Esophagus muscularis mucosa (tissue), 4 donors: ENCODE data around the gene CCDC158. TPM values are rescaled to one million over a fixed set of nuclear protein-coding genes. Genes with fewer than 3 reads are reported as not detected.

Experiments
- DNase-seq: peaks from one replicate; pipeline ENCODE4 v3.0.0-alpha.2; 2017; ENCODE audit errors: extremely low spot score
- H3K27ac ChIP-seq, 4 donors: fragments of 200-600 bp; sonication (generic); replicated peaks in 1 of 4; 1 replicate in 3 of 4; 2 replicates in 1 of 4; pipeline ENCODE4 v1.5.1; 2016 to 2019; ENCODE audit warnings: mild to moderate bottlenecking in 1 of 4
- H3K27me3 ChIP-seq, 4 donors: fragments of 200-600 bp; sonication (generic); one replicate each; pipeline versions ENCODE4 v1.5.1 to v1.6.0; 2016 to 2019
- H3K36me3 ChIP-seq, 4 donors: fragments of 200-600 bp; sonication (generic); one replicate each; pipeline ENCODE4 v1.5.1; 2016 to 2019
- H3K4me1 ChIP-seq, 4 donors: fragments of 200-600 bp; sonication (generic); one replicate each; pipeline ENCODE4 v1.5.1; 2016 to 2019
- H3K4me3 ChIP-seq, 4 donors: fragments of 200-600 bp; sonication (generic); 1 replicate in 2 of 4; 2 replicates in 2 of 4; pipeline ENCODE4 v1.5.1; 2016 to 2019; ENCODE audit warnings: mild to moderate bottlenecking in 4 of 4, moderate library complexity in 1 of 4
- H3K9me3 ChIP-seq, 4 donors: fragments of 200-600 bp; sonication (generic); 1 replicate in 3 of 4; 2 replicates in 1 of 4; pipeline ENCODE4 v1.5.1; 2016 to 2019
- EP300 ChIP-seq: sonication (generic); formaldehyde crosslinking; IDR thresholded peaks from one replicate; pipeline ENCODE4 v1.6.1; 2017; ENCODE audit warnings: antibody characterized with exemption
- POLR2A ChIP-seq: fragments of 450-650 bp; IDR thresholded peaks from one replicate; pipeline ENCODE4 v1.6.1; 2017; ENCODE audit warnings: antibody characterized with exemption, moderate library complexity, mild to moderate bottlenecking, low read depth
- POLR2AphosphoS5 ChIP-seq, 2 donors: sonication (generic); formaldehyde crosslinking; IDR thresholded peaks; one replicate each; pipeline ENCODE4 v1.6.1; 2017; ENCODE audit warnings: antibody characterized with exemption in 2 of 2
- WGBS: methylation state at CpG from one replicate; pipeline ENCODE4 v1.1.5; 2018; 5-methylcytosine and 5-hydroxymethylcytosine counted together
- intact Hi-C: fragments of 100-400 bp; cut with DNase I; formaldehyde crosslinking; loops from one replicate; pipeline ENCODE4 v1.15.1; 2023
- total RNA-seq, 4 donors: library from RNA; depleted of rRNA; stranded (reverse); fragments of >200 nt; gene quantifications; one replicate each; pipeline versions ENCODE4 v1.1.0 to v1.2.1, GENCODE V29; 2016
- TF ChIP-seq, protein P1 (sequence below), 3 experiments: fragments of 200-600 bp in 2 of 3; fragments of 450-650 bp in 1 of 3; sonication (generic) in 2 of 3; IDR thresholded peaks; one replicate each; pipeline ENCODE4 v1.5.1; 2017 to 2019; ENCODE audit warnings: antibody characterized with exemption in 3 of 3, mild to moderate bottlenecking in 2 of 3, moderate library complexity in 1 of 3

The CCDC158 gene
- total RNA-seq, 4 donors from 2014 or later = 0.66 to 1.8 (median 1.3) TPM

DNA sequence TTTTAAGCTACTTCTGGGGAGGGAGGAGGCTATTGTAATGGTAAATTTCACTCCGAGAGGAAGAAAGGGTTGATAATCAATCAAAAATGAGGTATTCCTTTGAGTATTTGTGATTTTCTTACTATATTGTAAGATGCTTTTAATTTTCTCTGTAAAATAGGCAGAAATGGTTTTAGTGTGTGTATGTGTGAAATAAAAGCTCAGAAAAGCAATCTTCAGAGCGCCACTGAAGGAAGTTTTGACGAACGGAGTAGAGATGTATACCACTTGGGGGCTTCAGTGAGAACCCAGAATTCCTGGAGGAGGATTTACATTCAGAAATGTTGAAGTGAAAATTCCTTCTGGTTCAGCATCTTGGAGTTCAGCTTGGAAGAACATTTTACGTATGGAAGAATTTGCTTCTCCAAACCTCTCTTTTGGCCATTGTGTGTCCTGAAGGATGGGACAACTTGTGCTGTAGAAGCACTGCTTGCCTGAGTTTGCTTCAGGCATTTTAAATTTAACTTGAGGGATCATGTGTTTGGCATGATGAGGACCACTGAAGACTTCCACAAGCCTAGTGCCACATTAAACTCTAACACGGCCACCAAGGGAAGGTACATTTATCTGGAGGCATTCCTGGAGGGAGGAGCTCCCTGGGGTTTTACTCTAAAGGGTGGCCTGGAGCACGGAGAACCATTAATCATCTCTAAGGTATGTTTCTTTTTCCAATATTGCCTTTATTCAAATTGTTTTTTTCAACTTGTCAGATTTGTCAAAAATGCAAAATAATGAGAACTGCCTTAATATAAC is 14.8 kb upstream of the CCDC158 start:
- no peaks in the 10 kb centered on the region for H3K27me3 ChIP-seq
- DNase-seq = no peak
- H3K9me3 ChIP-seq = no peaks in the 10 kb centered on the region
- H3K27ac ChIP-seq = peak overlapping the region; percentile 69 to 74 (median 70)
- H3K36me3 ChIP-seq = no peaks in the 10 kb centered on the region
- H3K4me1 ChIP-seq = peaks cover 0 to 13% (median 9%) of the 10 kb centered on the region in 4 donors
- peak overlapping the region; percentile 36 to 53 (median 48) for H3K4me3 ChIP-seq
- TF ChIP-seq, protein P1, sequence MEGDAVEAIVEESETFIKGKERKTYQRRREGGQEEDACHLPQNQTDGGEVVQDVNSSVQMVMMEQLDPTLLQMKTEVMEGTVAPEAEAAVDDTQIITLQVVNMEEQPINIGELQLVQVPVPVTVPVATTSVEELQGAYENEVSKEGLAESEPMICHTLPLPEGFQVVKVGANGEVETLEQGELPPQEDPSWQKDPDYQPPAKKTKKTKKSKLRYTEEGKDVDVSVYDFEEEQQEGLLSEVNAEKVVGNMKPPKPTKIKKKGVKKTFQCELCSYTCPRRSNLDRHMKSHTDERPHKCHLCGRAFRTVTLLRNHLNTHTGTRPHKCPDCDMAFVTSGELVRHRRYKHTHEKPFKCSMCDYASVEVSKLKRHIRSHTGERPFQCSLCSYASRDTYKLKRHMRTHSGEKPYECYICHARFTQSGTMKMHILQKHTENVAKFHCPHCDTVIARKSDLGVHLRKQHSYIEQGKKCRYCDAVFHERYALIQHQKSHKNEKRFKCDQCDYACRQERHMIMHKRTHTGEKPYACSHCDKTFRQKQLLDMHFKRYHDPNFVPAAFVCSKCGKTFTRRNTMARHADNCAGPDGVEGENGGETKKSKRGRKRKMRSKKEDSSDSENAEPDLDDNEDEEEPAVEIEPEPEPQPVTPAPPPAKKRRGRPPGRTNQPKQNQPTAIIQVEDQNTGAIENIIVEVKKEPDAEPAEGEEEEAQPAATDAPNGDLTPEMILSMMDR (IDR thresholded peaks at IDR 0.05) = no peak
- TF ChIP-seq POLR2AphosphoS5 (IDR thresholded peaks at IDR 0.05) (no peak), POLR2A (no peak), EP300 (no peak)
- 41% methylated on average over 7 of the region's 7 CpGs for WGBS
- intact Hi-C loops = loop anchor here (10.0 kb wide), 2 partner anchors 179 to 319 kb away; no protein-coding TSS in a partner anchor

- intact Hi-C loops = loop anchor here (10.0 kb wide), 2 partner anchors 180 to 320 kb away; no protein-coding TSS in a partner anchor
- no peaks in the 10 kb centered on the region for H3K9me3 ChIP-seq
- H3K27ac ChIP-seq = peak within 1 kb of the TSS; percentile 69 to 74 (median 70)
- no peaks in the 10 kb centered on the region for H3K27me3 ChIP-seq
- 21% methylated on average over 9 of the region's 9 CpGs for WGBS
- peak within 1 kb of the TSS; percentile 36 to 53 (median 48) for H3K4me3 ChIP-seq
- peaks cover 0 to 18% (median 11%) of the 10 kb centered on the region in 4 donors for H3K4me1 ChIP-seq
- TF ChIP-seq POLR2A = no peak
- TF ChIP-seq, protein P1 (IDR thresholded peaks at IDR 0.05) = no peak
- no peak for TF ChIP-seq EP300
- no peaks in the 10 kb centered on the region for H3K36me3 ChIP-seq
- DNase-seq = no peak
Measured at GRCh38 chr4:76434901-76435527, 14.1 kb upstream of the CCDC158 start, which contains the start of gene SHROOM3. SHROOM3 (plus strand) TSS chr4:76435229; CDS start chr4:76436053, 824 bp downstream.

GRCh38 chr4:76430519-76431388 is 9.8 kb upstream of the CCDC158 start:
- intact Hi-C loops = loop anchor here (2.0 to 10.0 kb wide), 3 partner anchors 74 to 324 kb away; no protein-coding TSS in a partner anchor
- no peaks in the 10 kb centered on the region for H3K36me3 ChIP-seq
- 43% methylated on average over 15 of the region's 15 CpGs for WGBS
- no peak overlapping the region for H3K4me3 ChIP-seq
- DNase-seq = no peak
- H3K27me3 ChIP-seq = no peaks in the 10 kb centered on the region
- peaks cover 0 to 29% (median 20%) of the 10 kb centered on the region in 4 donors for H3K4me1 ChIP-seq
- no peaks in the 10 kb centered on the region for H3K9me3 ChIP-seq
- TF ChIP-seq, protein P1 (IDR thresholded peaks at IDR 0.05) = peak; percentile 71 to 74 (median 73)
- TF ChIP-seq POLR2A (no peak), POLR2AphosphoS5 (IDR thresholded peaks at IDR 0.05) (no peak), EP300 (no peak)
- H3K27ac ChIP-seq = no peak overlapping the region

GRCh38 chr4:76429636-76430035 is 8.7 kb upstream of the CCDC158 start:
- DNase-seq = no peak
- 94% methylated on average over 1 of the region's 1 CpG for WGBS
- Histone ChIP-seq H3K4me1 (peaks cover 0 to 24% (median 14%) of the 10 kb centered on the region in 4 donors), H3K9me3 (no peaks in the 10 kb centered on the region), H3K27me3 (no peaks in the 10 kb centered on the region), H3K27ac (no peak overlapping the region), H3K4me3 (no peak overlapping the region), H3K36me3 (no peaks in the 10 kb centered on the region)
- no peak for TF ChIP-seq EP300
- TF ChIP-seq POLR2A = no peak
- no peak for TF ChIP-seq POLR2AphosphoS5 (IDR thresholded peaks at IDR 0.05)
- TF ChIP-seq, protein P1 (IDR thresholded peaks at IDR 0.05) = no peak
- intact Hi-C loops = loop anchor here (2.0 to 10.0 kb wide), 4 partner anchors 75 to 775 kb away; no protein-coding TSS in a partner anchor
